ENCODE results near the gene SNAP25.

The SNAP25 gene

GRCh38 chr20:10179574-10180298 lies 38.9 kb upstream of the SNAP25 start:
- Histone ChIP-seq H3K27ac (ENCODE audit: low read depth, low read length) (no peak overlapping the region), H3K9me3 (ENCODE audit: control insufficient read depth in 5 of 5, low read length in 5 of 5) (peaks cover 0 to 3% (median 0%) of the 10 kb centered on the region in 5 donors), H3K9ac (ENCODE audit: low read length in 5 of 5) (no peak overlapping the region), H3K27me3 (ENCODE audit: control insufficient read depth in 5 of 5, insufficient read depth in 4 of 5, low read length in 5 of 5) (no peaks in the 10 kb centered on the region), H3K36me3 (ENCODE audit: control insufficient read depth in 5 of 5, insufficient read depth in 5 of 5, low read length in 5 of 5) (no peaks in the 10 kb centered on the region), H3K4me3 (ENCODE audit: low read depth in 1 of 5, low read length in 5 of 5) (no peak overlapping the region), H3K4me1 (ENCODE audit: control insufficient read depth in 5 of 5, insufficient read depth in 5 of 5, low read length in 5 of 5) (peaks cover 0 to 6% (median 0%) of the 10 kb centered on the region in 5 donors)

GRCh38 chr20:10180651-10181235 lies 37.9 kb upstream of the SNAP25 start:
- Histone ChIP-seq H3K27ac (ENCODE audit: low read depth, low read length) (no peak overlapping the region), H3K9ac (ENCODE audit: low read length in 5 of 5) (no peak overlapping the region)

GRCh38 chr20:10185741-10186558 lies 32.7 kb upstream of the SNAP25 start:
- no peak overlapping the region for H3K4me3 ChIP-seq (ENCODE audit: low read depth in 1 of 5, low read length in 5 of 5)
- no peaks in the 10 kb centered on the region for H3K4me1 ChIP-seq (ENCODE audit: control insufficient read depth in 5 of 5, insufficient read depth in 5 of 5, low read length in 5 of 5)
- no peaks in the 10 kb centered on the region for H3K36me3 ChIP-seq (ENCODE audit: control insufficient read depth in 5 of 5, insufficient read depth in 5 of 5, low read length in 5 of 5)
- H3K9me3 ChIP-seq (ENCODE audit: control insufficient read depth in 5 of 5, low read length in 5 of 5) = peaks cover 0 to 19% (median 8%) of the 10 kb centered on the region in 5 donors
- no peaks in the 10 kb centered on the region for H3K27me3 ChIP-seq (ENCODE audit: control insufficient read depth in 5 of 5, insufficient read depth in 4 of 5, low read length in 5 of 5)
- H3K9ac ChIP-seq (ENCODE audit: low read length in 5 of 5) = no peak overlapping the region
- no peak overlapping the region for H3K27ac ChIP-seq (ENCODE audit: low read depth, low read length)

More at GRCh38 chr20:10180651-10181235, 37.9 kb upstream of the SNAP25 start:
- Histone ChIP-seq H3K4me3 (ENCODE audit: low read depth in 1 of 5, low read length in 5 of 5) (no peak overlapping the region), H3K4me1 (ENCODE audit: control insufficient read depth in 5 of 5, insufficient read depth in 5 of 5, low read length in 5 of 5) (no peaks in the 10 kb centered on the region), H3K9me3 (ENCODE audit: control insufficient read depth in 5 of 5, low read length in 5 of 5) (peaks cover 0 to 10% (median 4%) of the 10 kb centered on the region in 5 donors), H3K27me3 (ENCODE audit: control insufficient read depth in 5 of 5, insufficient read depth in 4 of 5, low read length in 5 of 5) (no peaks in the 10 kb centered on the region), H3K36me3 (ENCODE audit: control insufficient read depth in 5 of 5, insufficient read depth in 5 of 5, low read length in 5 of 5) (no peaks in the 10 kb centered on the region)

DNA sequence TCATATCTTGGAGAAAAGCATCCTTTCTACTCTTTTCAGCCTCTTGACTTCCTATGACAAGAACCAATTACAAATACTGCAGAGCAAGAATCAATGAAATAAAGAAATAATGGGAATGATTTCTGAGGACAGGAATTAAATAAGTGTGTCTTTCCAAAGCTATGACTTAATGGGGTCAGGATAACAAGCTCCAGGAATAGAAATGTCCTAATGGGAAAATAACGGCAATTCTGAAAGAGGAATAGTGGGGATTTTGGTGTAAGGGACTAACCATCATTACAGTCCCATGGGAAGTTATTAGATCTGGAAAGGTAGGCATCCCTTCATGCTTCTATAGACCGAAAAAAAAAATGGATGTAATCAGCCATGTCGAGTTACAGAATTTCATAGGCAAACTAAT lies 28.2 kb upstream of the SNAP25 start:
- Histone ChIP-seq H3K27ac (ENCODE audit: low read depth, low read length) (no peak overlapping the region), H3K27me3 (ENCODE audit: control insufficient read depth in 5 of 5, insufficient read depth in 4 of 5, low read length in 5 of 5) (no peaks in the 10 kb centered on the region), H3K36me3 (ENCODE audit: control insufficient read depth in 5 of 5, insufficient read depth in 5 of 5, low read length in 5 of 5) (no peaks in the 10 kb centered on the region), H3K4me1 (ENCODE audit: control insufficient read depth in 5 of 5, insufficient read depth in 5 of 5, low read length in 5 of 5) (no peaks in the 10 kb centered on the region), H3K9me3 (ENCODE audit: control insufficient read depth in 5 of 5, low read length in 5 of 5) (peaks cover 0 to 12% (median 8%) of the 10 kb centered on the region in 5 donors), H3K4me3 (ENCODE audit: low read depth in 1 of 5, low read length in 5 of 5) (no peak overlapping the region), H3K9ac (ENCODE audit: low read length in 5 of 5) (no peak overlapping the region)

GRCh38 chr20:10192171-10192570 lies 26.5 kb upstream of the SNAP25 start:
- H3K27ac ChIP-seq (ENCODE audit: low read depth, low read length) = no peak overlapping the region

GRCh38 chr20:10194166-10194565 lies 24.5 kb upstream of the SNAP25 start:
- Histone ChIP-seq H3K27me3 (ENCODE audit: control insufficient read depth in 5 of 5, insufficient read depth in 4 of 5, low read length in 5 of 5) (no peaks in the 10 kb centered on the region), H3K4me3 (ENCODE audit: low read depth in 1 of 5, low read length in 5 of 5) (no peak overlapping the region), H3K36me3 (ENCODE audit: control insufficient read depth in 5 of 5, insufficient read depth in 5 of 5, low read length in 5 of 5) (no peaks in the 10 kb centered on the region), H3K27ac (ENCODE audit: low read depth, low read length) (no peak overlapping the region), H3K9ac (ENCODE audit: low read length in 5 of 5) (no peak overlapping the region), H3K9me3 (ENCODE audit: control insufficient read depth in 5 of 5, low read length in 5 of 5) (no peaks in the 10 kb centered on the region), H3K4me1 (ENCODE audit: control insufficient read depth in 5 of 5, insufficient read depth in 5 of 5, low read length in 5 of 5) (no peaks in the 10 kb centered on the region)

More at GRCh38 chr20:10192171-10192570, 26.5 kb upstream of the SNAP25 start:
- H3K36me3 ChIP-seq (ENCODE audit: control insufficient read depth in 5 of 5, insufficient read depth in 5 of 5, low read length in 5 of 5) = no peaks in the 10 kb centered on the region
- H3K9me3 ChIP-seq (ENCODE audit: control insufficient read depth in 5 of 5, low read length in 5 of 5) = peaks cover 0 to 4% (median 0%) of the 10 kb centered on the region in 5 donors
- H3K9ac ChIP-seq (ENCODE audit: low read length in 5 of 5) = no peak overlapping the region
- no peaks in the 10 kb centered on the region for H3K27me3 ChIP-seq (ENCODE audit: control insufficient read depth in 5 of 5, insufficient read depth in 4 of 5, low read length in 5 of 5)
- no peaks in the 10 kb centered on the region for H3K4me1 ChIP-seq (ENCODE audit: control insufficient read depth in 5 of 5, insufficient read depth in 5 of 5, low read length in 5 of 5)
- no peak overlapping the region for H3K4me3 ChIP-seq (ENCODE audit: low read depth in 1 of 5, low read length in 5 of 5)

- Histone ChIP-seq H3K9ac (ENCODE audit: low read length in 5 of 5) (no peak overlapping the region), H3K4me3 (ENCODE audit: low read depth in 1 of 5, low read length in 5 of 5) (no peak overlapping the region), H3K9me3 (ENCODE audit: control insufficient read depth in 5 of 5, low read length in 5 of 5) (no peaks in the 10 kb centered on the region), H3K36me3 (ENCODE audit: control insufficient read depth in 5 of 5, insufficient read depth in 5 of 5, low read length in 5 of 5) (no peaks in the 10 kb centered on the region), H3K4me1 (ENCODE audit: control insufficient read depth in 5 of 5, insufficient read depth in 5 of 5, low read length in 5 of 5) (peaks cover 0 to 5% (median 4%) of the 10 kb centered on the region in 5 donors), H3K27me3 (ENCODE audit: control insufficient read depth in 5 of 5, insufficient read depth in 4 of 5, low read length in 5 of 5) (no peaks in the 10 kb centered on the region), H3K27ac (ENCODE audit: low read depth, low read length) (no peak overlapping the region)
Observed at GRCh38 chr20:10200330-10200729, 18.3 kb upstream of the SNAP25 start.

GRCh38 chr20:10201321-10201870 lies 17.2 kb upstream of the SNAP25 start:
- H3K36me3 ChIP-seq (ENCODE audit: control insufficient read depth in 5 of 5, insufficient read depth in 5 of 5, low read length in 5 of 5) = no peaks in the 10 kb centered on the region
- no peak overlapping the region for H3K4me3 ChIP-seq (ENCODE audit: low read depth in 1 of 5, low read length in 5 of 5)
- H3K4me1 ChIP-seq (ENCODE audit: control insufficient read depth in 5 of 5, insufficient read depth in 5 of 5, low read length in 5 of 5) = peaks cover 0 to 5% (median 4%) of the 10 kb centered on the region in 5 donors
- no peaks in the 10 kb centered on the region for H3K9me3 ChIP-seq (ENCODE audit: control insufficient read depth in 5 of 5, low read length in 5 of 5)
- no peak overlapping the region for H3K27ac ChIP-seq (ENCODE audit: low read depth, low read length)
- H3K27me3 ChIP-seq (ENCODE audit: control insufficient read depth in 5 of 5, insufficient read depth in 4 of 5, low read length in 5 of 5) = no peaks in the 10 kb centered on the region
- H3K9ac ChIP-seq (ENCODE audit: low read length in 5 of 5) = no peak overlapping the region

GRCh38 chr20:10209091-10209490 lies 9.5 kb upstream of the SNAP25 start:
- peaks cover 0 to 2% (median 0%) of the 10 kb centered on the region in 5 donors for H3K27me3 ChIP-seq (ENCODE audit: control insufficient read depth in 5 of 5, insufficient read depth in 4 of 5, low read length in 5 of 5)
- no peak overlapping the region for H3K9ac ChIP-seq (ENCODE audit: low read length in 5 of 5)
- no peak overlapping the region for H3K27ac ChIP-seq (ENCODE audit: low read depth, low read length)

More at GRCh38 chr20:10209091-10209490, 9.5 kb upstream of the SNAP25 start:
- H3K36me3 ChIP-seq (ENCODE audit: control insufficient read depth in 5 of 5, insufficient read depth in 5 of 5, low read length in 5 of 5) = no peaks in the 10 kb centered on the region
- H3K9me3 ChIP-seq (ENCODE audit: control insufficient read depth in 5 of 5, low read length in 5 of 5) = peaks cover 0 to 2% (median 0%) of the 10 kb centered on the region in 5 donors
- H3K4me1 ChIP-seq (ENCODE audit: control insufficient read depth in 5 of 5, insufficient read depth in 5 of 5, low read length in 5 of 5) = no peaks in the 10 kb centered on the region
- H3K4me3 ChIP-seq (ENCODE audit: low read depth in 1 of 5, low read length in 5 of 5) = no peak overlapping the region

All from subcutaneous abdominal adipose tissue (tissue), 5 donors.